Bronchial epithelial cell (primary cell): ENCODE measurements around the gene ZSCAN22. TPM values are rescaled to one million over a fixed set of nuclear protein-coding genes. Genes with fewer than 3 reads are reported as not detected.

Experiments used
- DNase-seq: peaks from one replicate; pipeline ENCODE4 v3.0.0-alpha.2; 2010; ENCODE audit warnings: low read depth
- FAIRE-seq: peaks from 2 replicates; lab custom pipeline; 2011; peaks lifted over from hg19 to GRCh38; lab: Jason Lieb, UNC
- H3K27me3 ChIP-seq: 2 replicates; pipeline ENCODE4 v1.5.1; 2011; ENCODE audit warnings: low read length; ENCODE audit not compliant: control insufficient read depth, insufficient read depth
- H3K36me3 ChIP-seq: 2 replicates; pipeline ENCODE4 v1.5.1; 2011; ENCODE audit warnings: low read length; ENCODE audit not compliant: control insufficient read depth, insufficient read depth
- H3K4me3 ChIP-seq: 2 replicates; pipeline ENCODE4 v1.5.1; 2011; ENCODE audit warnings: mild to moderate bottlenecking, low read depth, low read length, control low read depth
- total RNA-seq: library from RNA; depleted of rRNA; stranded (reverse); fragments of >200 nt; gene quantifications from 2 replicates; pipeline ENCODE4 v1.2.1, GENCODE V29; 2014
- TF ChIP-seq, protein P1 (sequence below): IDR thresholded peaks from 2 replicates; pipeline ENCODE4 v1.5.1; 2011; ENCODE audit warnings: mild to moderate bottlenecking, moderate library complexity, low read length, control low read depth, inconsistent platforms; ENCODE audit not compliant: insufficient read depth, severe bottlenecking

The ZSCAN22 gene
- total RNA-seq, 1 donor from 2014 or later: 1.8 TPM

DNA sequence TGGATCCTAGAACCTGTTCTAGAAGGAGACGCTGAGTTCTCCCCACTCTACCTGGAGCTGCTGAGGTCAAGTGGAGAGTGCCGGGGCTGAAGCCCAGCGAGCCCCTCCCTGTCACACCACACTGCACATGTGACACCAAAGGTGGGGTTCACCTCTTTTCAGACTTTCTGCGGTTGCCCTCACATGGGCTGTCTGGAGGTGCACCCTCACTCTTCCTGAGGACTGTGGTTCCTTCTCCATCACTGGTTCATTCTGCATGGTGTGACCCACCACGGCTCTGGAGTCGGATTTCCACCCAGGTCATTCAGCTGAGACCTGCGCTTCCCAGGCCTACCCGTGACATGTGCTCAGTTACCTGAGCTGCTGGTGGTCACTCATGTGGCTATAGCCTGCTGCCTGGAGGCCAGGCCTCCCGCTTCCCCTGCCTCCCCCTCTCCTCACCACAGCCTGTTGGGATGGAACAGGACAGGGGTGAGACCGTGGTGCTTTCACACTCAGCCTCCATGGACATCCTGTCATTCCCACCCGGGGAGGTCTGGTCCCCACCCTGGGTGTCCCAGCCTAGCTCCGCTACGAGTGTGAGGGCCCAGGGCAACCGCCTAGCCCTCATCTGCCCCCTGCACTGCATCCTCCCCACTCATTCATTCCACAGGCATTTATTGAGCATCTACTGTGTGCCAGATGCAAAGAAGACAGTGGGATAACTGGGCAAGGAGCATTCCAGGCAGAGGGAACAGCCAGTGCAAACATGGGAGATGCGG, 27.1 kb downstream of the ZSCAN22 start:
- Histone ChIP-seq H3K36me3 (no peaks in the 10 kb centered on the region), H3K27me3 (peaks cover 7% of the 10 kb centered on the region), H3K4me3 (no peak overlapping the region)
- TF ChIP-seq, protein P1, sequence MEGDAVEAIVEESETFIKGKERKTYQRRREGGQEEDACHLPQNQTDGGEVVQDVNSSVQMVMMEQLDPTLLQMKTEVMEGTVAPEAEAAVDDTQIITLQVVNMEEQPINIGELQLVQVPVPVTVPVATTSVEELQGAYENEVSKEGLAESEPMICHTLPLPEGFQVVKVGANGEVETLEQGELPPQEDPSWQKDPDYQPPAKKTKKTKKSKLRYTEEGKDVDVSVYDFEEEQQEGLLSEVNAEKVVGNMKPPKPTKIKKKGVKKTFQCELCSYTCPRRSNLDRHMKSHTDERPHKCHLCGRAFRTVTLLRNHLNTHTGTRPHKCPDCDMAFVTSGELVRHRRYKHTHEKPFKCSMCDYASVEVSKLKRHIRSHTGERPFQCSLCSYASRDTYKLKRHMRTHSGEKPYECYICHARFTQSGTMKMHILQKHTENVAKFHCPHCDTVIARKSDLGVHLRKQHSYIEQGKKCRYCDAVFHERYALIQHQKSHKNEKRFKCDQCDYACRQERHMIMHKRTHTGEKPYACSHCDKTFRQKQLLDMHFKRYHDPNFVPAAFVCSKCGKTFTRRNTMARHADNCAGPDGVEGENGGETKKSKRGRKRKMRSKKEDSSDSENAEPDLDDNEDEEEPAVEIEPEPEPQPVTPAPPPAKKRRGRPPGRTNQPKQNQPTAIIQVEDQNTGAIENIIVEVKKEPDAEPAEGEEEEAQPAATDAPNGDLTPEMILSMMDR: no peak
- FAIRE-seq (peak; percentile 84), DNase-seq (no peak)

DNA sequence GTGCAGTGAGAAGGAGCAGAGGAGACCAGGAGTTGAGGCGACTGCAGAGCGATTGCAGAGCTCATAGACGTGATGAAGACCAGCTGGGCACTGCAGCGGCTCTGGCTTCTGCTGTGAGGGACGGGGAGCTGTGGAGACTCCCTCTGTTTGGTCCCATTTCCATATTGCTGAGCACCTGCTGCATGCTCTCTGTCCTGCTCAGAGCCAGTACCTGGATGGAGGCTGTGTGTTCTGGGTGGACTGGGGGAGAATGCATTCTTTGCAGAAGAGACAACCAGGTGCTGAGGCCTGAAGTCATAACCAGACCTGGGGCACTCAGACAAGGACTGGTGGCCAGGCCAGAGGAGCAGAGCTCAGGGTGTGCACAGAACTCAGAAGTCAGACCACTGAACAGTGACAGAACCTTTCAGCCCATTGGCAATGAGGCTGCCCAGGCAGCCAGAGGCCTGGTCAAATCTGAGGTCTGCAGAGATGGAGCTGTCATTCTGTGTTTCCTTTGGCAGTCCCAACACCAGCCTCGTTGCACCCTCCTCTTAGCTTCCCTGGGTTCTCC, 27.8 kb downstream of the ZSCAN22 start:
- H3K4me3 ChIP-seq: no peak overlapping the region
- FAIRE-seq: no peak
- TF ChIP-seq, protein P1: no peak
- DNase-seq: no peak
- H3K36me3 ChIP-seq: no peaks in the 10 kb centered on the region
- peaks cover 7% of the 10 kb centered on the region for H3K27me3 ChIP-seq

DNA sequence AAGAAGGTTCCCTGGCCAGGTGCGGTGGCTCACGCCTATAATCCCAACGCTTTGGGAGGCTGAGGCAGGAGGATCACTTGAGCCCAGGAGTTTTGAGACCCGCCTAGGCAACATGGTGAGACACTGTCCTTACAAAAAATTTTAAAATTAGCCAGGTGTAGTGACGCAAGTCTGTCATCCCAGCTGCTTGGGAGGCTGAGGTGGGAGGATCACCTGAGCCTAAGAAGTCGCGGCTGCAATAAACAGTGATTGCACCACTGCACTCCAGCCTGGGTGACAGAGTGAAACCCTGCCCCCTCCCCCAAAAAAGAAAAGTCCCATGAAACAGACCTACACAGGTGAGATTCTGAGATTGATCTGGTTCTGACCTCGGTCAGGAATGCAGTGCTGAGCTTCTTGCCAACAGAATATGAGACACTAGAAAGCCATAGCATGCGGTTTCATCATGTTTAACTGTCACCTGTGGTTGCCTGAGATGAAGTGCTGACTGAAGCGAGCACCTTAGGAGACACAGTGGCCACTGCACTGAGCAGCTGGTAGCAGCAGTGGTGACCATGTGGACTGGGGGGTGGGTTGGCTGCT, 28.5 kb downstream of the ZSCAN22 start:
- TF ChIP-seq, protein P1: no peak
- DNase-seq (no peak), FAIRE-seq (no peak)
- Histone ChIP-seq H3K4me3 (no peak overlapping the region), H3K36me3 (no peaks in the 10 kb centered on the region), H3K27me3 (peaks cover 7% of the 10 kb centered on the region)

DNA sequence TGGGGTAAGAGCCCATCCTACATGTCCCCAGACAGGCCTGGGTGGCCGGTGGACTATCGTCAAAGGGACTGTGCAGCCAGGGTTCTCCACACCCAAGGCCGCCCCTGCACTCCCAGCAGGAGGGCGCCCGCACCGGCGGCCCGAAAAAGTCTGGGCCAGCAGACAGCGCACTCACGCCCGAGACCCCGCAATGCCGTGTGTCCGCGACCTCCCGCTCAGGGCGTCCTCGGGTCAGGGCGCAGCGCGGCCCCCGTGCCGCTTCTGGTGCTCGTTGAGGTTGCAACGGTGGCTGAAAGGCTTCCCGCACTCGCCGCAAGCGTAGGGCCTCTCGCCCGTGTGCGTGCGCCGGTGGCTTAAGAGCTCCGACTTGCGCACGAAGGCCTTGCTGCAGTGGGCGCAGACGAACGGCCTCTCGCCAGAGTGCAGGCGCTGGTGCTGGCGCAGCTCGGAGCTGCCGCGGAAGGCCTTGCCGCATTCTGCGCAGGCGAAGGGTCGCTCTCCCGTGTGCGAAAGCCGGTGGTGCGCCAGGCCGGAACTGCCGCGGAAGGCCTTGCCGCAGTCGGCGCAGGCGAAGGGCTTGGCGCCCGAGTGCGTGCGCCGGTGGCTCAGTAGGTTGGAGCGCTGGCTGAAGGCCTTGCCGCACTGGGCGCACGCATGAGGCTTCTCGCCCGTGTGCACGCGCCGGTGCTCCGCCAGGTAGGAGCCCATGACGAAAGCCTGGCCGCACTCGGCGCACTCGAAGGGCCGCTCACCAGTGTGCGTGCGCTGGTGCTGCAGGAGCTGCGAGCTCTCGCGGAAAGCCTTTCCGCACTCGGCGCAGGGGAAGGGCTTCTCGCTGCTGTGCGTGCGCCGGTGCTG, 29.3 kb downstream of the ZSCAN22 start:
- TF ChIP-seq, protein P1: no peak
- DNase-seq (no peak), FAIRE-seq (no peak)
- no peak overlapping the region for H3K4me3 ChIP-seq
- no peaks in the 10 kb centered on the region for H3K36me3 ChIP-seq
- H3K27me3 ChIP-seq: peaks cover 7% of the 10 kb centered on the region

DNA sequence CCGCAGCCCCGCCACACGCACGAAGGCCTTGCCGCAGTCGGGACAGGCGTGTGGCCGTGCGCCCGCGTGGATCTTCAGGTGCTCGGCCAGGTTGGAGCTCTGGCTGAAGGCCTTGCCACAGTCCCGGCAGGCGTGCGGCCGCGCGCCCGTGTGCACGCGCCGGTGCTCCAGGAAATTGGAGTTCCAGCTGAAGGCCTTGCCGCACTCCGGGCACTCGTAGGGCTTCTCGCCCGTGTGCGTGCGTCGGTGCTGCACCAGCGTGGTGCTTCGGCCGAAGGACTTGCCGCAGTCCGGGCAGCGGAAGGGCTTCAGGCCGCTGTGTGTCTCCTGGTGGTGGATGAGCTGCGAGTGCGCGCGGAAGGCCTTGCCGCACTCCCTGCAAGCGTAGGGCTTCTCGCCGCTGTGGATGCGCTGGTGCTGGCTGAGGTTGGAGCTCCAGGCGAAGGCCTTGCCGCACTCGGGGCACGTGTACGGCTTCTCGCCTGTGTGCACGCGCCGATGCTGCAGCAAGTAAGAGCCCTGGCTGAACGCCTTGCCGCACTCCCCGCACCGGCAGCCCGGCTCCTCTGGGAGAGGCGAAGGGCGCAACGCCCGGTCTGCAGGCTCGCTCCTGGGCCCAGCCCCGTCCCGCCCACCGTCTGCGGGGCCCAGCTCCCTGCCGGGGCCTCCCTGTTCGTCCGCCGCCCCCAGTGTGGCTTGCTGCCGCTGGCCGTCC, 30.1 kb downstream of the ZSCAN22 start:
- Histone ChIP-seq H3K36me3 (no peaks in the 10 kb centered on the region), H3K27me3 (peaks cover 7% of the 10 kb centered on the region), H3K4me3 (no peak overlapping the region)
- TF ChIP-seq, protein P1: no peak
- DNase-seq (no peak), FAIRE-seq (no peak)
